Measurements from ENCODE around the gene MIER2. TPM values are rescaled to one million over a fixed set of nuclear protein-coding genes. Genes with fewer than 3 reads are reported as not detected.

MIER2 gene
- polyA plus RNA-seq, 1 of the 3 experiments (the other 2 are of a cell fraction), result 15.9 TPM

- H3K9me3 ChIP-seq, result no peaks in the 10 kb centered on the region
- WGBS (ENCODE audit: low lambda C conversion rate), result 90% methylated on average over 5 of the region's 21 CpGs
- no peak overlapping the region for H3K4me2 ChIP-seq
- no peak overlapping the region for H3K27ac ChIP-seq (ENCODE audit: low read depth in 2 of 2, low read length in 1 of 2)
- H2AFZ ChIP-seq (ENCODE audit: low read depth), result no peak overlapping the region
- TF ChIP-seq NFIC (IDR thresholded peaks at IDR 0.05; ENCODE audit: borderline replicate concordance) (no peak), EP300 (IDR thresholded peaks at IDR 0.05; ENCODE audit: borderline replicate concordance in 1 of 2, low read depth in 1 of 2, low read length in 1 of 2) (no peak), CTCF (IDR thresholded peaks at IDR 0.05) (no peak), SMC3 (IDR thresholded peaks at IDR 0.05; ENCODE audit: low read depth, low read length) (no peak), CHD2 (IDR thresholded peaks at IDR 0.05; ENCODE audit: low read length, partially characterized antibody) (no peak), ELF1 (IDR thresholded peaks at IDR 0.05) (no peak), MXI1 (IDR thresholded peaks at IDR 0.05; ENCODE audit: low read depth, low read length) (no peak)
- POLR2A ChIA-PET, result no interaction called here
- H3K4me1 ChIP-seq (ENCODE audit: control insufficient read depth in 1 of 2, insufficient read depth in 2 of 2, low read depth in 1 of 2, low read length in 1 of 2), result peaks cover 0 to 2% of the 10 kb centered on the region in 2 experiments; a peak in 1 of 4 replicates
- H3K4me3 ChIP-seq (ENCODE audit: low read depth in 2 of 2, low read length in 1 of 2), result no peak overlapping the region
- no peaks in the 10 kb centered on the region for H3K27me3 ChIP-seq (ENCODE audit: insufficient read depth)
- peaks cover 81% of the 10 kb centered on the region for H3K79me2 ChIP-seq (ENCODE audit: insufficient read depth)
- H3F3A ChIP-seq (replicated peaks; ENCODE audit: insufficient read depth), result no peaks in the 10 kb centered on the region
- CTCF ChIA-PET, result interaction anchor here (1.3 kb wide), 1 partner anchor 171 kb away, joined by 3 read pairs; no protein-coding TSS in a partner anchor
- H3K9ac ChIP-seq, result no peak overlapping the region
- H4K20me1 ChIP-seq (ENCODE audit: insufficient read depth), result peaks cover 51% of the 10 kb centered on the region
- peaks cover 9 to 15% of the 10 kb centered on the region in 2 experiments for H3K36me3 ChIP-seq (replicated peaks in 1 of 2; ENCODE audit: control insufficient read depth in 1 of 2, insufficient read depth in 2 of 2, low read length in 1 of 2)
- no peaks in the 10 kb centered on the region for H3K9me2 ChIP-seq
- DNase-seq, result no peak
Observed at GRCh38 chr19:335486-336066, 9.0 kb downstream of the MIER2 start.

DNA sequence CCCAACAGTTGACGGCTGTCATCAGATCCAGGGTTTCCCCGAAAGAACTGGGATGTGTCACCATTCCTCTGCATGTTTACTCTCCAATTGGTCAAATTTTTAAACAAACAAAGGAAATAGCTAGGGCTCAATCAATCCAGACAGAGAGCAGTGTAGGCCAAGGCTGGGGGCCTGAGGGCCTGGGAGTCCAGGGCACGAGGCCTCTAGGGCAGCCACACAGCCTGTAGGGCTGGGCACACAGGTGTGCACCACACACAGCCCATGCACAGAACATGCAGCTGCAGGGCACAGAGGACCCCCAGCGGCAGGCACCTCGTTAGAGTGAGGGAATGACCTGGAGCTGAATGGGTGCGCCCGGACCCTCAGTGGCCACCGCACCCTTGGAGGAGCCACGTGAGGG, 9.5 kb downstream of the MIER2 start:
- Histone ChIP-seq H3K4me2 (no peak overlapping the region), H3K9me3 (no peaks in the 10 kb centered on the region), H3K27me3 (ENCODE audit: insufficient read depth) (no peaks in the 10 kb centered on the region), H3F3A (replicated peaks; ENCODE audit: insufficient read depth) (no peaks in the 10 kb centered on the region), H3K9me2 (no peaks in the 10 kb centered on the region), H3K36me3 (replicated peaks in 1 of 2; ENCODE audit: control insufficient read depth in 1 of 2, insufficient read depth in 2 of 2, low read length in 1 of 2) (peaks cover 5 to 20% of the 10 kb centered on the region in 2 experiments), H3K4me1 (ENCODE audit: control insufficient read depth in 1 of 2, insufficient read depth in 2 of 2, low read depth in 1 of 2, low read length in 1 of 2) (no peaks in the 10 kb centered on the region; a peak in 1 of 4 replicates), H3K4me3 (ENCODE audit: low read depth in 2 of 2, low read length in 1 of 2) (no peak overlapping the region), H3K9ac (no peak overlapping the region), H4K20me1 (ENCODE audit: insufficient read depth) (peaks cover 48% of the 10 kb centered on the region), H3K79me2 (ENCODE audit: insufficient read depth) (peaks cover 78% of the 10 kb centered on the region), H3K27ac (ENCODE audit: low read depth in 2 of 2, low read length in 1 of 2) (no peak overlapping the region), H2AFZ (ENCODE audit: low read depth) (no peak overlapping the region)
- ChIA-PET CTCF (interaction anchor here (1.3 kb wide), 1 partner anchor 172 kb away, joined by 3 read pairs; no protein-coding TSS in a partner anchor), POLR2A (no interaction called here)
- WGBS (ENCODE audit: low lambda C conversion rate), result 97% methylated on average over 6 of the region's 9 CpGs
- DNase-seq, result no peak
- TF ChIP-seq NRF1 (IDR thresholded peaks at IDR 0.05; ENCODE audit: low read depth, low read length) (no peak), TCF12 (IDR thresholded peaks at IDR 0.05) (no peak), MXI1 (IDR thresholded peaks at IDR 0.05; ENCODE audit: low read depth, low read length) (no peak), SIN3A (IDR thresholded peaks at IDR 0.05; ENCODE audit: borderline replicate concordance, low read depth, low read length) (no peak), MEF2A (IDR thresholded peaks at IDR 0.05; ENCODE audit: borderline replicate concordance, low read depth) (no peak), FOXJ3 (CRISPR knock-in tag; IDR thresholded peaks at IDR 0.05) (no peak), POLR2AphosphoS5 (IDR thresholded peaks at IDR 0.05; ENCODE audit: low read depth, low read length) (no peak), CTCF (IDR thresholded peaks at IDR 0.05) (no peak), GATA2 (CRISPR knock-in tag; IDR thresholded peaks at IDR 0.05) (no peak), TAF1 (IDR thresholded peaks at IDR 0.05; ENCODE audit: borderline replicate concordance, low read depth, low read length) (no peak), SMC3 (IDR thresholded peaks at IDR 0.05; ENCODE audit: low read depth, low read length) (no peak)
- TF ChIP-seq, protein P1, sequence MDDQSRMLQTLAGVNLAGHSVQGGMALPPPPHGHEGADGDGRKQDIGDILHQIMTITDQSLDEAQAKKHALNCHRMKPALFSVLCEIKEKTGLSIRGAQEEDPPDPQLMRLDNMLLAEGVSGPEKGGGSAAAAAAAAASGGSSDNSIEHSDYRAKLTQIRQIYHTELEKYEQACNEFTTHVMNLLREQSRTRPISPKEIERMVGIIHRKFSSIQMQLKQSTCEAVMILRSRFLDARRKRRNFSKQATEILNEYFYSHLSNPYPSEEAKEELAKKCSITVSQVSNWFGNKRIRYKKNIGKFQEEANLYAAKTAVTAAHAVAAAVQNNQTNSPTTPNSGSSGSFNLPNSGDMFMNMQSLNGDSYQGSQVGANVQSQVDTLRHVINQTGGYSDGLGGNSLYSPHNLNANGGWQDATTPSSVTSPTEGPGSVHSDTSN (IDR thresholded peaks at IDR 0.05), result no peak
- TF ChIP-seq, protein P2, sequence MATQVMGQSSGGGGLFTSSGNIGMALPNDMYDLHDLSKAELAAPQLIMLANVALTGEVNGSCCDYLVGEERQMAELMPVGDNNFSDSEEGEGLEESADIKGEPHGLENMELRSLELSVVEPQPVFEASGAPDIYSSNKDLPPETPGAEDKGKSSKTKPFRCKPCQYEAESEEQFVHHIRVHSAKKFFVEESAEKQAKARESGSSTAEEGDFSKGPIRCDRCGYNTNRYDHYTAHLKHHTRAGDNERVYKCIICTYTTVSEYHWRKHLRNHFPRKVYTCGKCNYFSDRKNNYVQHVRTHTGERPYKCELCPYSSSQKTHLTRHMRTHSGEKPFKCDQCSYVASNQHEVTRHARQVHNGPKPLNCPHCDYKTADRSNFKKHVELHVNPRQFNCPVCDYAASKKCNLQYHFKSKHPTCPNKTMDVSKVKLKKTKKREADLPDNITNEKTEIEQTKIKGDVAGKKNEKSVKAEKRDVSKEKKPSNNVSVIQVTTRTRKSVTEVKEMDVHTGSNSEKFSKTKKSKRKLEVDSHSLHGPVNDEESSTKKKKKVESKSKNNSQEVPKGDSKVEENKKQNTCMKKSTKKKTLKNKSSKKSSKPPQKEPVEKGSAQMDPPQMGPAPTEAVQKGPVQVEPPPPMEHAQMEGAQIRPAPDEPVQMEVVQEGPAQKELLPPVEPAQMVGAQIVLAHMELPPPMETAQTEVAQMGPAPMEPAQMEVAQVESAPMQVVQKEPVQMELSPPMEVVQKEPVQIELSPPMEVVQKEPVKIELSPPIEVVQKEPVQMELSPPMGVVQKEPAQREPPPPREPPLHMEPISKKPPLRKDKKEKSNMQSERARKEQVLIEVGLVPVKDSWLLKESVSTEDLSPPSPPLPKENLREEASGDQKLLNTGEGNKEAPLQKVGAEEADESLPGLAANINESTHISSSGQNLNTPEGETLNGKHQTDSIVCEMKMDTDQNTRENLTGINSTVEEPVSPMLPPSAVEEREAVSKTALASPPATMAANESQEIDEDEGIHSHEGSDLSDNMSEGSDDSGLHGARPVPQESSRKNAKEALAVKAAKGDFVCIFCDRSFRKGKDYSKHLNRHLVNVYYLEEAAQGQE (IDR thresholded peaks at IDR 0.05; ENCODE audit: low read depth, low read length), result no peak
- TF ChIP-seq, protein P3, sequence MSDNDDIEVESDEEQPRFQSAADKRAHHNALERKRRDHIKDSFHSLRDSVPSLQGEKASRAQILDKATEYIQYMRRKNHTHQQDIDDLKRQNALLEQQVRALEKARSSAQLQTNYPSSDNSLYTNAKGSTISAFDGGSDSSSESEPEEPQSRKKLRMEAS (IDR thresholded peaks at IDR 0.05; ENCODE audit: low read depth), result no peak
